ENCODE data around the gene BLNK.
"Not testable (repeated sequence)": the region's sequence is repeated elsewhere in the genome, so short reads cannot be mapped to it uniquely, and the experiment has no call there.

Gene BLNK

DNA sequence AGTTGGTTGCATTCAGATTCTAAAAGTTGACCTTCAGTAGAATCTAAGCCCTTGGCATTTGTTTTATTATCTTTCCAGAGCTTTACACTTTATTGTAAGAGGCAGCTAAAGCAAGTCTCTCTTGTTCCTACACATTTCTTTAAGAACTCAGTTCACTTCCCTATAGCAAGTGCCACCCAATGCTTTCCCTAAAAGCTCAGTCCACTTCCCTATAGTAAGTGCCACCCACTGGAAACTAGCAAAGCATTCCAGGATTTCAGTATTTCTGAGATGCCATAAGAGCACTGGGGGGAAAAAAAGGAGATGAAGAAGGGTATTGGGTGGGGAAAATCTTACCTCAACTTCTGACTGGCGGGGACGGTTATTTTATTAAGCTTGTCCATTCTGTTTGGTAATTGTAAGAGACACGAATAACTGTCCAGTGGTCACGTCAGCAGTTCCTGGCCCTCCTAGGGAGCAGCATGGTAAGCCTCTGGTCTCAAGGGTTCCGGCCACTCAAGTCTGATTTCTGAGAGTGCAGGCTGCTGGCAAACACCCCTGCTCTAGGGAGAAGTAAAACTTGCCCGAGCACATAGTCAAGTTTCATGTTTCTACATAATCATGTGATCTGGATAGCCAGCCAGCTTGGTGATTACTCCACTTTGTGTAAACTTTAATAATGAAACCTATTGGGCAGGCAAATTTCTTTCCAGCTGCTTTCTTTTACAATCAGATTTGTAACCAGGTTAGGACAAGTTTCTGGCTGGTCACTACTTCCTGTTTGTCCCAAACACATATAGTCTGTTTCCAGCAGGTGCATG, at the start of gene BLNK:
Gene BLNK (minus strand): TSS at position 554 of the 800 bp plus-strand sequence. CDS start 171 bp downstream, at position 383.
- no peak for DNase-seq (ENCODE audit: low spot score)

DNA sequence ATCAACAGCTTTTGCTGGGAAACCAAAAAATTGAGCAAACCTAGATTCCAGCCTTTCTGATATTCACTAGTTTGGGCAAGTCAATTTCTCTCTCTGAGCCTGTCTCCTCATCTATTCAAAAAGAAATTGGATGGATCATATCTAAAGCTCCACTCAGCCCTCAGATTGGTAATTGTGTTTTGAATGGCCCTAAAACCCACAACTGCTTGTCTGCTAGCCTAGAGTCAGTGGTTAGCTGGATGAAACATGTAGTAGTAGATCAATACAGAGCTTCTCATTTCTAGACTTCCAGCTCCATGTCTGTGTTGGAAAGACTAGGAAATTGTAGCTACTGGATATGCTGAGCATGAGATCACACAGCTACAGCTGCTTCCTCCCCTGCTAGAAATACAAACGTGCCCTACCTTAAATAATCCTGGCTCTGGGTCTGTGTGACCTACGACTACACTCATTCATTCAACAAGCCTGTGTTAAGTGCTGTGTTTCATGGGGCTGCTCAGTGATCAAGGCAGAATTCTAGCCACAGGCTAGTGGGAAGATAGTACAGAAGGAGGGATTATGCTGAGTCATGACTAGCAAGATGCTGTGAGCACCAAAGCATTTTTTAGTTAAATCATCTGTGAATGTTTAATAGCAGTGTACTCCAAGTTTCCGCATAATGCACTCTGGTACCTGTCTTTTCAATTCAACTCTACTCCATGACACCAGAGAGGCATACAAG, 48.5 kb upstream of the BLNK start:
- no peak for DNase-seq (ENCODE audit: low spot score)

DNA sequence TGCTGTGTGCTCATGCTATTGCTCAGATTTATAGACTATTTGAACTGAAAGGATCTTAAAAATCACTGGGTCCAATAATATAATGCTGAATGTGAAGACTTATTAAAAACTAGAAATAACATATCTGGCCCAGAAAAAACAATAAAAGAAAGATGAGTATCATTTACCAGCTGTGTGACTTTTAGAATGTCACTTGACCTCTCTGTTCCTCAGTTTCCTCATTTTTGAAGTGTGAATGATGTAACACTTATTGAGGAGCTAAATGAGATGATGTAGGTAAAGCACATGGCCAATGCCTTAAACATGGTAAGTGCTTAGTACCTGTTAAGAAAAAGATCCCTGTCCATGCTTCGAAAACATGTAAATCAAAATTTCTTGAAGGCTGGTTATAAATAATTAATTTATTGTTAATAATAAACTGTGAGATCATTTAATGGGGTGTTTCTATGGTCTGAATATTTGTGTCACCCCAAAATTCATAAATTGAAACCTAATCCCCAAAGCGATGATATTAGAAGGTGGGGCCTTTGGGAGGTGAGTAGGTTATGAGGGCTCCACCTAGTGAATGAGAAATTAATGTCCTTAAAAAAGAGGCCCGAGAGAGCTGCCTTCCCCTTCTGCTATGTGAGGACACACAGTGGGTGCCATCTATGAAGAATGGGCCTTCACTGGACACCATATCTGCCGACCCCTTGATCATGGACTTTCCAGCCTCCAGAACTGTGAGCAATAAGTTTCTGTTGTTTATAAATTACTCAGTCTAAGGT, 45.9 kb upstream of the BLNK start:
- no peak for DNase-seq (ENCODE audit: low spot score)

DNA sequence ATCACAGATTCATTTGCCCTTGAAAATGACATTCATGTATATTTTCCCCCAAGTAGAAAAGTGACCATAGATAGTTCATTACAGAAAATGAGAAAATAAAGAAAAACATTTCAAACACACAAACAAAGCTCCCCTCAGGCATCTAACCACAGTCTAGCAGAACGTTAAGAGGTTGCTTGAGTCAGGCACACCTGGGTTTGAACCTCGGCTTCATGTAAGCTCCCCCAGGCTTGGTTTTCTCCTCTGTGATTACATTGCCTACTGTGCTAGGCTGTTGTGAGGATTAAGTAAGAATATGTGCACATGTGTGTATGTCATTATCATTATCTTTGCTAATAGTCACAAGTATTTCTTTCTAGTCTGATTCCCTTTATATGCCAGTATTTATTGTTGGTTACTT, 42.0 kb upstream of the BLNK start:
- no peak for DNase-seq (ENCODE audit: low spot score)

DNA sequence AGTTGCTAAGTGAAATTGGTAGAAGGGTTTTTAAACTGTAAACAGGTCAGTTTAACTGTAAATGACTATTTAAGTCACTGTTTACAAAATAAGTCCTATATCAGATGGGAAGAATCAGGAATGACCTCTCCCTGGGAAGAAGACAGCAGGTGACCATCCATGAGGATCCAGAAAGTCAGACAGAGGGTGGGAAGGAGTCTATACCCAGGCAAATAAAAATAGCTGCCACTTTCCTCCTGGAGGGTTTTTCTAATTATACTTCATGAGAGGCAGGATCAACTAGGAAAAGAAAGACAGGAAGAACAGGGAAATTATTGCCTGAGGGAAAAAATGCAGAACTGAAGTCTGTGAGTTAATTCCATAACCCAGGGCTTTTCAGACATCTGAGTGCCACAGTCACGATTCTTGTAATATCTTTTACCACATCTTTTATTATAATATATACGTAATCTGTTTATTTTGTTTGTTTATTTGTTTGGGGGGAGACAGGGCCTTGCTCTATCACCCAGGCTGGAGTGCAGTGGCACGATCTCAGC, 39.9 kb upstream of the BLNK start:
- DNase-seq (ENCODE audit: low spot score), result no peak

DNA sequence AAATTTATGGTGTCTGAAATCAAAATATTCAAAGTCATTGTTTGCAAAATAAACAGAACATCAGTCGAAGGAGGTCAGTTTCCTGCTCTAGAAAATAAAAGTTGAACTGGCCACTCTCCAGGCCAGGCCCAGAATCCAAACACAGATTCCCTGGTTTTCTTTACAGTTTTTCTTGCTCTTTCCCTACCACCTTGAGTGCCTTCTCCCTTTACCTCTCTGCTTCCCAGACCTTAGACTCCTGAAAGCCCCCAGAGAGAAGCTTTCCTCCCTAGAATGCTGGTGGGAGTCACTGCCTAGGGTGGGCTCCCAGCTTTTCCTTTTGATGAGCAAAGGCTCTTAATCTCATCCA, 38.9 kb upstream of the BLNK start:
- no peak for DNase-seq (ENCODE audit: low spot score)

DNA sequence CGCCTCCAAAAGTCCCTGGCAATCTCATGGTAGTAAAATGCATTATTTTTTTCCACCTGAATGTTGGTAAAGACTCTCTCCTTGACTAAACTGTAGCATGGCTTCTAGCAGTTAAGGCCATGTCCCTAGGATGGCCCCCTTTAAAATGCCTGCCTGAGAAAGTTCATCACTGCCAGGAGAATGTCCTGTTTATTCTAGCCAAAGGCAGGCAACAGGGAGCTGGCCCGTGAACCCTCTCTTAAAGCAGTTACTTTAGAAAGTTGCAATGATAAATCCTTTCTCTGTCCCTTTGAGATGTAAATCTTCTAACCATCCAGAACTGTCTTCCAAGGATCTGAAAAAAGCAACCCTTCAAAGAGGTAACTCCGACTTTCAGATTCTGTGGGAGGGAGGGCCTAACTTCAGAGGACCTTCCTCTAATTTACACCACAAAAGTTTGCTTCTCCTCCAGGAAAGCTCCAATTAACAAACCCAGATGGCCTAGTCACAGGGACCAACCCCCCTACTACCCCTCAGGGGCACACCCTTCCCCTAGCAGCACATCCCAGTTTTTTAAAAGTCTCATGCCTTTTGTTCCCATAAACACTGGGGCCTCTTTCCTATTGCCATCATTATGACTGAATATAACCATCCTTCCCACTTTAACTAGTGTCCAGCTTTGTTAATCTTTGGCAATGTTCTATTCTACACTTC, 38.4 kb upstream of the BLNK start:
- DNase-seq (ENCODE audit: low spot score), result no peak

DNA sequence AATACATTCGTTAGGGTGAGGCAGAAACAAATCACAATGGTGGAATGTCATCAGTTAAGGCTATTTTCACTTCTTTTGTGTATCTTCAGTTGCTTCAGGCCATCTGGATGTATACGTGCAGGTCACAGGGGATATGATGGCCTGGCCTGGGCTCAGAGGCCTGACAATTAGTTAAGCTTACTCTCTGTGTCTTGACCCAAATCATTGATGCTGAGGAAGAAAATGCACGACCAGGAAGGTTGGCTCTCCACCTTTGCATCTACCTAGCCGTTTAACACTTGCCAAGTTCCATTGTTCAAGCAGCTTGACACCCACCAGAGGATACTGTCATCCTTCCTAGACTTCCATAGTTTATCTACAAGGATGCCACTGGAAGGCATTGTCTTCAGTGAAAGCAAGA, 37.5 kb upstream of the BLNK start:
- not testable (repeated sequence) for DNase-seq (ENCODE audit: low spot score)

DNA sequence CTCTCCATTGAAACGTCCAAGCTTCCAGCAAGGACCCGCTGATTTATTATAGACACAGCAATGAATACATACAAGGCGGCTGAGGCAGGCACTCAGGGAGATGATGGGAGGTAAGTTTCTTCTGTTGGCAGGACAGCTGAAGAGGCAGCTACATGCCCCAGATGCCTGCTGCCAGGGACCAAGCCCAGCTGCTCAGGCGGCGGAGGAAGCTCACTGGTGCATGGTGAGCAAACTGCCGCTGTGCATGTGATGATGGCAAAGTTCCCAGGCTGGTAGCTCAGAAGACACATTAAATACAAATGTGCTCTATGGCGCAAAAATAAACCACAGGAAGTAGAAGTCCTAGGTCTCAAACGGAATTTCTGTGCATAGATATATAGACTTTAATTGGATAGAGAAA, 35.1 kb upstream of the BLNK start:
- no peak for DNase-seq (ENCODE audit: low spot score)

DNA sequence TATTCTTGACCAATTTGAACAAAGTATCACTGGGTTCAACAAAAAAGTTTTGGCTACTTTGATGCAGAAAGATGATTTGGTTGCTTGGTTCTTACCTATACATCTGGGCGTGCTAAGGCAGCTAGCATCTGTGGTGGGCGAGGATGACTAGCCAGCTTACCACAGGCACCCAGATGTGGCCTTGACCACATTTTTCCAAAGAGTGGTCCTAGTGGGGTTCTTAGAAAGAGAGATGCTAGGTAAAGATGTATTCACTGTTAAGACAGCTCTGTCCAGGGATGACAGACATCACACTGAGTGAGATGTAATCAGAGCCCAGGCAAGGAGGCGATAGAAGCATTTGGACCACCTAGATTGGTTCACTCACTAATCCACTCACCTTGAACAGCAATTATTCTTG, 33.6 kb upstream of the BLNK start:
- no peak for DNase-seq (ENCODE audit: low spot score)

DNA sequence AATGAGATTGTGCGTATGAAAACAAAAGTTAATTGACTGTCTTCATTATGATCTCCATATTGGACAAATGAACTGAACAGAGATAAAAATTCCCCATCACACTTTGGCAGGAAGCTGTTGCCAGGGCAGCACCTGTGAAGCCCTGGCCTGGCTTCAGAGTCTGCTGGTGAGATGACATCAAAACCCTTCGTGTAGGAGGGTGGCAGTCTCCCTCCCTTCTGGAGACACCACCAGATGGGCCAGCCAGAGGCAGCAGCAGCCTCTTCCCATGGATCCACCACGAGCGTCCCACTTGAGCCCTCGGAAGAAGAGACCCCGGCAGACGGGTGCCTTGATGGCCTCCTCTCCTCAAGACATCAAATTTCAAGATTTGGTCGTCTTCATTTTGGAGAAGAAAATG, 32.9 kb upstream of the BLNK start, which contains the start of gene DNTT:
Gene DNTT (plus strand): TSS at position 205 of the 400 bp plus-strand sequence. CDS start 64 bp downstream, at position 269.
- DNase-seq (ENCODE audit: low spot score), result no peak

DNA sequence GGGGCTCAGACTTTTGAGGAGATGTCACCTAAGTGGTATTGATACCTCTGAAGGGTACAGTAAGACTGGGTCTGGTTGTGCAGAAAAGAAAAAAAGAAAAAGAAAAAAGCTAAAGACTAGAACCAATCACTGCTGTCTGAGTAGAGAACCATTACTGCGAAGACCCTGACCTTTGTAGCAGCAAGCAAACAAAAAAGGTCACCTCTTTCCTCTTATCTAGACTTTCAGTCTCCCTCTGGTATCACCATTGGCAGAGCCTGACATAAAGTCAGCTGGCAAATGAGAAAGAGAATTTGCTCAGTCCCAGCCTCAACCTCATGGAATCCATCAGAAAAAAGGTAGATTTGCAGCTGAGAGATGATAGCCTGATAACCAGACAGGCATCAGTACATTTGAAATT, 30.2 kb upstream of the BLNK start:
- peak; percentile 15 for DNase-seq (ENCODE audit: low spot score)

DNA sequence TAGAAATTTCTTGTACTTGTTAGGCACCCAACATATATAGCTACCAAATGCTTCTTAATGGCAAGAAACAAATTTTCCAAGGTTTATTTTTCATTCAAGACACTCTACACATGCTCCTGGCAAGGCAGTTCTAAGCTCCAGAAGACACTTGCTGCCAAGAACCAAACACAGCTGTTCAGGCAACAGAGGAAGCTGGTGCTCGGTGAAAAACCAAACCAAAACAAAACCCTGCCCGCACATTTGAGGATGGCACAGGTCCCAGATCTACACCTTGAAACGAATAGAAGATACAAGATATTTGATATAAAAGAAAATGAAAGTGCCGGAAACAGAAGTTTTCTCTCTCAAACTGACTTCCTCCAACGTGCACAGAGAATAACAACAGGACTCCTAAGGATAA, 28.0 kb upstream of the BLNK start:
- no peak for DNase-seq (ENCODE audit: low spot score)

DNA sequence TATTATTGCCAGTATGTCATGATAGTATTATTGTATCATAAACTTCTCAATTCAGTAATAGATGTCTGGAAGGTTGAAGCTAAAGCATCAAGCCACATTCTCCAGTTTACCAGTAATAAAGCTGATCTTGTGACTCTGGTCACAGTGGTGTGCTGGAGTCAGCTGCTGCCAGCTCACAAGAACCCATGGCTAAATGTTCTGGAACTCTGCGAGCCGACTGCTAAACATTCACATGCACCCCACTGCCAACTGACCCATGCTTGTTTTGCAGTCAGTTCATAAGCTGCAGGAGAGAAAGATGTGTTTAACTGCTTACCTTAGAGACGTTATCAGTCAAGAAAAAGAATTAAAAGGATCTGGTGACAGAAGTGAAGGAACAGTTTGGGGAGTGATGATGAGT, 27.0 kb upstream of the BLNK start:
- DNase-seq (ENCODE audit: low spot score), result no peak

DNA sequence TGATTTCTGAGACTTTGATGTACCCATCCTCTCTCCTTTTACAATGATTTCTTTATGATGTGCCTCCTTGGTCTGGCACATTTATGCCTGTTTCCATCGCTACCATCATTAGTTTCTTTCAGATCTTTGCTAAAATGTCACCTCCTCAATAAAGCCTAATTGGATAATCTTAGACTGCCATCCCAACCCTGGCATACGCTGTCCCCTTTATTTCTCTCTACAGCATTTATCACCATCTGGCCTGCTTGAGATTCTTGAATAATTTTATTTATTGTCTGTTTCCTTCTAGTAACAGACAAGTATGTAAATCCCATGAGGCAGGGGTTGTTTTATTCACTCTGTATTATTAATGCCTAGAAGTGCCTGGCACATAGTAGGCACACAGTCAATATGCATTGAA, 26.1 kb upstream of the BLNK start:
- DNase-seq (ENCODE audit: low spot score), result no peak

DNA sequence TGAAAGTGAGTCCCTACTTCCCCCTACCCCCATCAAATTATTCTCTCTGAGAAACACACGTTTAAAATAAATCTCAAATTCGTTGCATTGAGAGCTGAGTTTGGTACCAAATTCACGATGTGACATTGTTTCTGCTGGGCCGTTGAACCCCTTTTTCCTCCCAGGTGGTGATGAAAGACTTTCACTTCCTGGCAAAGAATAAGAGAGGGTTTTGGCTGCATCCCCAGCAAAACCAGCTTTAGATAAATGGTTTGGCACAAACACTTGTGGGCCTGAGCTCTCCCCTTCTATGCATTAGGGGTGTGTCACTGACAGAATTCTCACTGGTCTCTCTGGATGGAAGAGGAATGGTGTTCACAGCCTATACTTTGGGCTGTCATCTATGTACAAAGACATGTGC, 24.1 kb upstream of the BLNK start:
- DNase-seq (ENCODE audit: low spot score), result no peak

DNA sequence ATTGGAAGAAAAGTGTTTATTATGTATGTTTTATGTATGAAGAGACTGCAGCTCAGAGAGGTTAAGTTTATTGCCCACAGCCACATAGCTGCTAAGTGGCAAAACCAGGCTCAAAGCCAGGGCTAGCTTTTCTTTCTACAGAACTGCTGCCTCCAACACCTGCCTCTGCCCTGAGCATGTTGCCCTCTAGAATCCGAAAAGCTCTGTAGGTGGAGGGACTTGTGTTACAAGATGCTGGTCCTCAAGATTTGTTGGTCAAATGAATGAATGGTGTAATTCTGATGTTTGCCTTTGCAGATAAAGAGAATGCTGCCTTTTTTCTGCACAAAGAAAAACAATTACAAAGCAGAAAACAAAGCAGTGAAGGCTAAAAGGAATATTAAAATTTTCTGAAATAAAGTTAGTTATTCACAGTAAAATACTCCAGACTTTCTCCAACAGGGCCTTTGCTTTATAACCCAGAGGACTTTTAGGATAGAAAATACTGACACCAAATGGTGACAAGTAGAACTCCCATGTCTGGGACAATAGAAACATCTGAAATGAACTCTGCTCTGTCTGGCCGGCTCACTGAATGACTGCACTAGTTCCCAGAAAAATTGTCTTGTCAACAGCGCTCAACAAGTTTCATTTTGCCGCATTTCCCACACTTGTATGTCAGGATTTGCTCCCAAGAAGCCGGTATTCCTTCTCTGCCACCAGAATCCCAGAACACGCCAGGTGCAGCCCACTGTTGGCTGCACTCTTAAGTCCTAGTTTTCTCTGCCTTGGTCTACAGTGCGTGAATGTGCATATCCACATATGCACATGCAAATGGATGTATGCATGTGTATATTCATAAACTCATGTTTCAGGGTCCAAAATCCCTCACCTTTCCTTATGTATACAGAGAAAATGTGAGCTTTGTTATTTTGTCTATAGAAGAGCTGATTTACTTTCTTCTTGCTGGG, 21.9 kb upstream of the BLNK start:
- DNase-seq (ENCODE audit: low spot score), result peak; percentile 17

DNA sequence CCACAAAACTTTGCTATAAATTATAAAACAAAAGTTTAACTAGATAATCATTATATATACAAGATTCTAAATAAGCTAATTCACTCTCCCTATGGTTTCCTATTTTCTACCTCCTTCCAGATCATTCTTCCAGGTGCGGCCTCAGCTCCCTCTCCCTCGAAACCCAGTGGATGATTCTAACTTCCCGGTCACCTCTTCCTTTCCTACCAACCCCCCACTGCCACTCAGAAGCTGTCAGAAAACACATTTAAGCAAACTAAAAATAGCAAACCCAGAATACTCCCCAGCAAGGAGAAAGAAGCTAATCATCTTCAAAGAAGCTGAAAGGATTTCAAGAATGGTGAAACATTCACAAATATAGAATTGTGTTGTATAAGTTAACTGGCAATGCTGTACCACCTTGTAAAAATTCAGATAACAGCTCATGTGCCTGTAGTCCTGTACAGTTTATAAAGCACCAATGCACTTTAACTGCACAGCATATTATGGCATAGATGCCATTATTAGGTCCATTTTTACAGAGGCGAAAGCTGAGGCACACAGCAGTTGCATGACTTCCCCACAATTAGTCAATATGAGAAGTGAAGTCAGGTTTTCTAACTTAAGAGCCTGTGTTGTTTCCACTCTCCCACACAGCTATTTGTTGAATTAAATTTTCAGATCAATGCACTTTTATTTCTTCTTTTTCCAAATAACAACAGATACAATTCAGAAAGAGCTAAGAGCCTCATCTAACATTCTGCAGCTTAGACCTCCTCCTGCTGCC, 19.2 kb upstream of the BLNK start:
- DNase-seq (ENCODE audit: low spot score), result no peak

DNA sequence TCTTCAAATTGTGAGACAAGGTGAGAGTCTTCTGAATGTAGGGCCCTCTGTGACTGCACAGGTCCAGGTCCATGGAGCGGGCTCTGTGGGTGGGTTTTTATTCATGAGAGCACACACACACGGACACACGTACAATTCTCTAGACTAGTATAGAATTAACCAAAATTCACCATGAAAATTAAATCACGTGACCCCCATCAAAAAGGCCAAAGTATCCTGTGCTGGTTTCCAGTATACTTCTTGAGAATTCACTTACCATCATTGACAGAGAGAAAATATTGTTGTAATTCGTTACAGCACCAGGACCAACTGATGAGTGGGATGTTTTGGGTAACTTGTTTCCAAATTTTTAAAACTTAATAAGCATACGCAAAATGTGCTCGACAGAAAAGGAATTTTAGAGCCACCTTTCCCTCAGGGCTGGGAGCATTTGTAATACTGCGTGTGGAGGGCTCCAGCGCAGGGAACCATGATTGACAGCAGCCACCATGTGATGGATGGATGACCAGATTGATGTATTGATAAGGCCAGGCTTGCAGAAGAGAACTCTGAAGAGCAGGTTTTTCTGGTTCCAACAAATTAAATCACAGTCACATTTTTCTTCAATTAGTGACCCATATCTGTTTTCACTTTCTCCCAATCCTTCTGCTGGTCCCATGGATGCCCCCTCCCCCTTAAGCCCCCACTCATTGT, 18.0 kb upstream of the BLNK start:
- no peak for DNase-seq (ENCODE audit: low spot score)

Data from HuH-7 (cell line).